Smooth muscle cell (in vitro differentiated cells): Measurements from ENCODE around the gene SLC35A4. TPM values are rescaled to one million over a fixed set of nuclear protein-coding genes. Genes with fewer than 3 reads are reported as not detected.

Experiments
- DNase-seq: peaks from one replicate; lab custom pipeline; 2025; ENCODE audit not compliant: unreplicated experiment; lab: John Stamatoyannopoulos, UW
- H2AFZ ChIP-seq: fragments of 200-600 bp; sonication (generic); 2 replicates; pipeline ENCODE4 v1.6.0; 2016; ENCODE audit warnings: antibody characterized with exemption, low read depth, mild to moderate bottlenecking
- H3F3A ChIP-seq: fragments of 200-600 bp; sonication (generic); 2 replicates; pipeline ENCODE4 v1.6.0; 2017; ENCODE audit warnings: antibody characterized with exemption, low read depth
- H3K27ac ChIP-seq: fragments of 200-600 bp; sonication (generic); 2 replicates; pipeline ENCODE4 v1.5.1; 2016; ENCODE audit warnings: low read depth, mild to moderate bottlenecking
- H3K27me3 ChIP-seq: fragments of 200-600 bp; sonication (generic); 2 replicates; pipeline ENCODE4 v1.6.1; 2016; ENCODE audit warnings: low read depth, mild to moderate bottlenecking
- H3K36me3 ChIP-seq: fragments of 200-600 bp; sonication (generic); 2 replicates; pipeline ENCODE4 v1.5.1; 2016; ENCODE audit warnings: low read depth
- H3K4me1 ChIP-seq: fragments of 200-600 bp; sonication (generic); 2 replicates; pipeline ENCODE4 v1.5.1; 2016; ENCODE audit warnings: low read depth
- H3K4me2 ChIP-seq: fragments of 200-600 bp; sonication (generic); 2 replicates; pipeline ENCODE4 v1.6.0; 2016; ENCODE audit warnings: mild to moderate bottlenecking
- H3K4me3 ChIP-seq: fragments of 200-600 bp; sonication (generic); 2 replicates; pipeline ENCODE4 v1.5.1; 2016; ENCODE audit warnings: mild to moderate bottlenecking
- H3K79me2 ChIP-seq: fragments of 200-600 bp; sonication (generic); 2 replicates; pipeline ENCODE4 v1.6.0; 2016; ENCODE audit warnings: low read depth, mild to moderate bottlenecking
- H3K9ac ChIP-seq: fragments of 200-600 bp; sonication (generic); 2 replicates; pipeline ENCODE4 v1.6.0; 2016; ENCODE audit warnings: low read depth
- H3K9me3 ChIP-seq: fragments of 200-600 bp; sonication (generic); replicated peaks from 2 replicates; pipeline ENCODE4 v1.5.1; 2016; ENCODE audit warnings: low read depth
- H4K20me1 ChIP-seq: fragments of 200-600 bp; sonication (generic); 2 replicates; pipeline ENCODE4 v1.6.0; 2016; ENCODE audit warnings: low read depth
- WGBS: methylation state at CpG from one replicate; pipeline ENCODE4 v1.1.7; 2016; ENCODE audit warnings: low lambda C conversion rate; 5-methylcytosine and 5-hydroxymethylcytosine counted together
- polyA plus RNA-seq: library from polyadenylated mRNA; unstranded; fragments of >200 nt; fragmentation: Nextera tagmentation; extraction: Ambion mirVana; gene quantifications from 2 replicates; pipeline ENCODE4 v1.2.1, GENCODE V29; 2016
- total RNA-seq: library from RNA; depleted of rRNA; stranded (reverse); fragments of >200 nt; gene quantifications from 2 replicates; pipeline ENCODE4 v1.2.3, GENCODE V29; 2014
- TF ChIP-seq, protein P1 (sequence below): fragments of 200-600 bp; sonication (generic); IDR thresholded peaks from 2 replicates; pipeline ENCODE4 v1.5.1; 2017; ENCODE audit warnings: borderline replicate concordance, mild to moderate bottlenecking, antibody characterized with exemption; ENCODE audit not compliant: insufficient read depth, poor library complexity, severe bottlenecking

The SLC35A4 gene, protein sequence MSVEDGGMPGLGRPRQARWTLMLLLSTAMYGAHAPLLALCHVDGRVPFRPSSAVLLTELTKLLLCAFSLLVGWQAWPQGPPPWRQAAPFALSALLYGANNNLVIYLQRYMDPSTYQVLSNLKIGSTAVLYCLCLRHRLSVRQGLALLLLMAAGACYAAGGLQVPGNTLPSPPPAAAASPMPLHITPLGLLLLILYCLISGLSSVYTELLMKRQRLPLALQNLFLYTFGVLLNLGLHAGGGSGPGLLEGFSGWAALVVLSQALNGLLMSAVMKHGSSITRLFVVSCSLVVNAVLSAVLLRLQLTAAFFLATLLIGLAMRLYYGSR
- total RNA-seq (38.1 and 42.7 TPM in 2 replicates), polyA plus RNA-seq (75.4 and 82.9 TPM in 2 replicates)

DNA sequence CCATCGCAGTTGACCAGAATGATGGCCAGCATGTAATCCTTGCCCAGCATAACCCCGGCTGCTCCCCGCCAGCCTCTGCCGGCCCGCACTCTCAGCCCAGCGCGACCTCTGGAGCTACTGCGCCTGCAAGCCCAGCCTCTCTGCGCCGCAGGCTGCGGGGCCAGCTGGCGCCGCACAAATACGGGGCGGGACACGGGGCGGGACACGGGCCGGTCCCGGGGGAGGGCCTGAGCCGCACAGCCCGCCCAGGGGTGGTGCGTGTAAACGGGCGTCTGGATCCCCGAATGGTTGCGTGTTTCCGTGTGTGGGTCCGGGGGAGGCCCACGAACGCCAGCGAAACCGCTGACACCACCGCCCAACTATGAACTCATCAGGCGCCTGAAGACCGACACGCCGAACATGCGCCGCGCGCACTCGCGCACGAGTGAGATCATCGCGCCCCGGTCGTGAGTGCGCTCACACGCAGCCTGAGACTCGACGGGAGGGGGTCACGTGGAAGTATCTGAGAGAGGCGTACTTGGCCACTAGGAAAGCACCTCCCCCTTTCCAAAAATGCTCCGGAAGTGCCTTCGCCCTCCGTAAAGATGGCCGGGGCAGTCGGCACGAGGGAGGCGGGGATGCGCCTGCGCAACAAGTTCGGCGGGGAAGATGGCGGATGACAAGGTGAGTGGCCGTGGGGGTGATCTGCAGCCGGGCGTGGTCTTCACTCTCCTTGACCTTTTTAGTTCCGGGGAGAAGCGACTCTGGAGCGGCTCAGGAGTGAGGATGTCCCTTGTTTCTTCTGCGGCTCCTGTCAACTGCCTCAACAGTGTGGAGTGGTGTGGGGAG lies at the start of gene SLC35A4, which contains the start of gene APBB3:
Gene SLC35A4, plus strand, starts transcription at position 633 of the 828 bp plus-strand sequence. CDS start 2,342 bp downstream, outside the sequence.
Gene APBB3, minus strand, starts transcription at position 403 of the 828 bp plus-strand sequence. Its CDS starts 353 bp downstream, at position 50.
- Histone ChIP-seq H3F3A (no peaks in the 10 kb centered on the region), H3K79me2 (peaks cover 25% of the 10 kb centered on the region), H2AFZ (peak within 1 kb of the TSS; percentile 88), H3K27me3 (no peaks in the 10 kb centered on the region), H3K27ac (peak within 1 kb of the TSS; percentile 84), H3K9ac (peak within 1 kb of the TSS; percentile 93), H4K20me1 (no peaks in the 10 kb centered on the region), H3K36me3 (no peaks in the 10 kb centered on the region), H3K4me2 (peak within 1 kb of the TSS; percentile 95), H3K4me1 (peaks cover 14% of the 10 kb centered on the region), H3K4me3 (peak within 1 kb of the TSS; percentile 68), H3K9me3 (no peaks in the 10 kb centered on the region)
- peak; percentile 91 for DNase-seq
- WGBS = 1% methylated on average over 64 of the region's 74 CpGs
- TF ChIP-seq, protein P1, sequence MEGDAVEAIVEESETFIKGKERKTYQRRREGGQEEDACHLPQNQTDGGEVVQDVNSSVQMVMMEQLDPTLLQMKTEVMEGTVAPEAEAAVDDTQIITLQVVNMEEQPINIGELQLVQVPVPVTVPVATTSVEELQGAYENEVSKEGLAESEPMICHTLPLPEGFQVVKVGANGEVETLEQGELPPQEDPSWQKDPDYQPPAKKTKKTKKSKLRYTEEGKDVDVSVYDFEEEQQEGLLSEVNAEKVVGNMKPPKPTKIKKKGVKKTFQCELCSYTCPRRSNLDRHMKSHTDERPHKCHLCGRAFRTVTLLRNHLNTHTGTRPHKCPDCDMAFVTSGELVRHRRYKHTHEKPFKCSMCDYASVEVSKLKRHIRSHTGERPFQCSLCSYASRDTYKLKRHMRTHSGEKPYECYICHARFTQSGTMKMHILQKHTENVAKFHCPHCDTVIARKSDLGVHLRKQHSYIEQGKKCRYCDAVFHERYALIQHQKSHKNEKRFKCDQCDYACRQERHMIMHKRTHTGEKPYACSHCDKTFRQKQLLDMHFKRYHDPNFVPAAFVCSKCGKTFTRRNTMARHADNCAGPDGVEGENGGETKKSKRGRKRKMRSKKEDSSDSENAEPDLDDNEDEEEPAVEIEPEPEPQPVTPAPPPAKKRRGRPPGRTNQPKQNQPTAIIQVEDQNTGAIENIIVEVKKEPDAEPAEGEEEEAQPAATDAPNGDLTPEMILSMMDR = no peak

DNA sequence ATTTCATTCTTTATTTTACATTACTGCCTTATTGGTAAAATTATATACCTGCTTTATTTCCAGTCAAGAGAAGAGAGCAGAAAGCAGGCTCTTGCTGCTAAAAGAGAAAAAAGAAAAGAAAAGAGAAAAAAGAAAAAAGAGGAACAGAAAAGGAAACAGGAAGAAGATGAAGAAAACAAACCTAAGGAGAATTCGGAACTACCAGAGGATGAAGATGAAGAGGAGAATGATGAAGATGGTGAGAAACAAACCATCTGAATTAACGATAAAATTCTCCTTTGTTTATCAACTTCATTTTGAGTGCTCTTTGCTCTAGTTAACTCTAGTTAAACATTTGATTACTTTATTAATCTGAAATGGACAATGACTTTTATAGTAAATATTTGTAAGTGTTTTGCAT lies 40.6 kb upstream of the SLC35A4 start:
- Histone ChIP-seq H3K79me2 (no peaks in the 10 kb centered on the region), H3K9ac (no peak overlapping the region), H2AFZ (no peak overlapping the region), H3K36me3 (peaks cover 35% of the 10 kb centered on the region), H3K9me3 (no peaks in the 10 kb centered on the region), H4K20me1 (no peaks in the 10 kb centered on the region), H3K27ac (no peak overlapping the region), H3K4me3 (no peak overlapping the region), H3K4me1 (no peaks in the 10 kb centered on the region), H3K4me2 (no peak overlapping the region), H3F3A (no peaks in the 10 kb centered on the region), H3K27me3 (no peaks in the 10 kb centered on the region)
- 93% methylated on average over 2 of the region's 2 CpGs for WGBS
- TF ChIP-seq, protein P1 = no peak
- no peak for DNase-seq

DNA sequence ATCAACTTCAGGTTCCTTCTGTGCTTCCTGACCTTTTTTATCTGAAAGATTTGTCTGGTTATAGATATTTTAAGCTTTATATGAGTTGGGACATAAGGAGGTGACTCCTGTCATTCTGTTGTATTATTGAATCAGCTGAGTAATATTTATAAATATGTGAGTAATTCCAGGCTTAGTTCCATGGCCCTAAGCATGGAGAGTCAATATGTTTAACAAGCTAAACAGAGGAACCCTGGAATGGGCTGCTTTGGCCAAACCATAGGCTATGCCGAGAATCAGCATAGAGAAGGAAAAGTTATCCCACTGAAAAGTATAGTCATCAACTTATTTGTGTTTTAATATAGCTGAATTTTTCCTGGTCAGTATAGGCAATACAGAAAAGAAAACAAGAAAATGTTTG lies 24.4 kb upstream of the SLC35A4 start:
- H3K79me2 ChIP-seq = no peaks in the 10 kb centered on the region
- H3K27me3 ChIP-seq = no peaks in the 10 kb centered on the region
- 93% methylated on average over 1 of the region's 1 CpG for WGBS
- no peak overlapping the region for H2AFZ ChIP-seq
- no peak for DNase-seq
- TF ChIP-seq, protein P1 = no peak
- no peak overlapping the region for H3K9ac ChIP-seq
- H3K27ac ChIP-seq = no peak overlapping the region
- H4K20me1 ChIP-seq = no peaks in the 10 kb centered on the region
- no peak overlapping the region for H3K4me2 ChIP-seq
- H3K36me3 ChIP-seq = peaks cover 11% of the 10 kb centered on the region
- H3F3A ChIP-seq = peaks cover 3% of the 10 kb centered on the region
- no peaks in the 10 kb centered on the region for H3K9me3 ChIP-seq
- H3K4me1 ChIP-seq = no peaks in the 10 kb centered on the region
- H3K4me3 ChIP-seq = no peak overlapping the region
